Globus pallidus (tissue), 1 donor: ENCODE data around the gene TMEM247.

ENCODE experiments used
- DNase-seq: peaks from one replicate; pipeline ENCODE4 v3.0.0-alpha.2; 2015; ENCODE audit warnings: low spot score

TMEM247 gene

DNA sequence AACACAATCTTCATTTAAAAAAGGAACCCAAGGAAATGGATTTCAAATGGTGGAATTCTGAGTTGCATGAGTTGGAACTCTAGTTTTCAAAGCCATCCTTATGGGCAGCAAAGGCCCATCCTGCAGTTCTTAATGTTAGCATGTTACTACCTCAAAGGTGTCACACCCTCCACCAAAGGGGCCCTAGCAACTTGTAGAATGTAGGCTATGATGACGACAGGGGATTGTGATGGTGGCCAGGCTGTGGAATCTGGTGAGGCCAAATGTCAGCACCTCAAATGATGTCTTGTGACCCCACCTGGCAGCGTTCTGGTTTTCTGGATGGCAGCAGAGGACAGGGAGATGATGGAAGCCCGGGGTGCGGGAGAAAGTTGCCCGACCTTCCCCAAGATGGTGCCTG is at the start of gene TMEM247:
TMEM247 (plus strand) TSS at position 301 of the 400 bp plus-strand sequence.
- DNase-seq: no peak

GRCh38 chr2:46430413-46430812 is 49.0 kb upstream of the TMEM247 start:
- no peak for DNase-seq

- DNase-seq: no peak
These were observed 48.4 kb upstream of the TMEM247 start for GRCh38 chr2:46430992-46431391.

DNA sequence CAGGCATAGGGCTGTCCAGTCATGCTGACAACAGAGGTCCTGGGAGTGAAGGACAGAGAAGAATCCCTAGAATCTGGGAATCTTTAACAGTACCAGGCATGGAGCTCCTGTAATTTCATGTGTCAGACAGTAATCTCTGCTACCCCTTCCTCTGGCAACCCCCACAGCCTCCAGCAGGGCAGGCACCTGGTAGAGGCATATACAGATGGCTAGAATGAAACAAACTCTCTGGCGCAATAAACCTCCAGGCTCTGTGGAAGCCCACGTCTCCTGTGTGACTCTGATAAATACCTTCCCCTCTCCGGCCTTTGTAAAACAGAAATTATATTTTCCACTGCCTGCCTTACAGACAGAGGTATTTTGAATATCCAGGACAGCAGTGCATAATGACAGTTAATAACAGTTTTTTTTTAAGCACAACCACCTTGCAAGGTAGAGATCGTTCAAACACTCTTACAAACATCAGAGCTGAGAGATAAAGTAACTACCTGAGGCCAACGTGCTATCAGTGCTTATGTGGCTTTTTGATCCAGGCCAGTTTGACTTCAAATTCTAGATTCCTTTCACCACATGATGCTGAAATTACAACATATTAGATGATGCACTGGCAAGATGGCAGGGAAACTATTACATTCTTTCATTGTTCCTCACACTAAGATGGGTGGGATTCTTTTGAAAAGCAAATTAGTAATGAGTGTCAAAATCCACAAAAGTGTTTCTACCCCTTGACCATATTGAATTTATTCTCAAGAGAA is 47.7 kb upstream of the TMEM247 start:
- no peak for DNase-seq

GRCh38 chr2:46434851-46435273 is 44.5 kb upstream of the TMEM247 start:
- DNase-seq: no peak

GRCh38 chr2:46435353-46435752 is 44.0 kb upstream of the TMEM247 start:
- DNase-seq: no peak

DNA sequence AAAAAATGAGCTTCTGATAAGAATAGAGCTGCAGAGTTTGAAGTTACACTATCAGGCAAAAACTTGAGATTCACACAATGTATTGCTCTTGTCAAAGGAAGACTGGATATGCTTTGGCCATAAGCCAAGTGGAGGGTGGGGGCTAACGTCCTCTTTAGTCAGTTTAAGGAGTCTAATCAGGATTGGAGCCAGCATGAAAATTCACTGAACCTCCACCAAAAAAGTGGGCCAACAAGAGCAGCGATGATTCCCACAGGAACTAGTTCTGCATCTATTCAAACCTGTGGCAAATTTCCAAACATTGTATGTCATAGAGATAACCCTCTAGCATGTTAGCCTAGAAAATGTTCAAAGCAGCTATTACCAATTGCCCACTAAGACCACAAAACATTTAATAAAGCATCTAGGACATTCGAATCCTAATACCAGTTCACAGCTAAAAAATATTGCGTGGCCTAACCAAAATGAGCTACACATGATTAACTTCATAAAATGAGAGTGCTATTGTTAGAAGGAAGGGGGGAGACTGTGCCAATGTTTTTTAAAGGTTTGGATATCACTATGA is 43.5 kb upstream of the TMEM247 start:
- no peak for DNase-seq

DNA sequence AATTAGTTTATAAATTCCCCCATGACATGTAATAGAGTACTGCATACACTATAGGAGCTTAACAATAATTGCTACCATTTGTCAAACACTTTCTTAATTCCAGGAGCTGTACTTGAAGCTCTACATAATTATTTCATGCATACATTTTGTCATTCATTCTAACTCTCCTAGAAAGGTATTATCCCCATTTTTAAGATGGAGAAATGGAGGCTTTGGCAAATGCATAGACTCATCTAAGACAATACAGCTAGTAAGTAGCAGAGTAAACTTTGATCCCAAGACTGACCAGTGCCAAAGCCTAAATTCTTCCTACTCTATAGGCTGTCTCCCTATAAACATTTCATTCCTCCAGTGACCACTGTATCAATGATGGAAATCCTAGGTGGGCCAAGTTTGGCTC is 42.6 kb upstream of the TMEM247 start:
- DNase-seq: no peak

DNA sequence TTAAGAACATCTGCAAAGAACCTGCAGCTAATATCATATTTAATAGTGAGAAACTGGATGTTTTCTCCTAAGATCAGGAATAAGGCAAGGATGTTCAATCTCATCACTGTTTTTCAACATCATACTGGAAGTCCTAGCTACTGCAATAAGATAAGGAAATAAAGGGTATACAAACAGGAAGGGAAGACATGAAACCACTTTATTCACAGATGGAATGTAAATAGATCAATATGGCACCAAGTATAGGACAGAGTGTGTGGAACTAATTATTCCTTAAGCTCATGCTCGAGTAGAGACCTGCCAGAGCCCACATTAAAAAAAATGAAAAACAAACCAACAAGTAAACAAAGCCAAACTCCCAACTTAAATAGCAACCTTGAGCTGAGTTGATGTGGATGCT is 41.3 kb upstream of the TMEM247 start:
- DNase-seq: no peak

DNA sequence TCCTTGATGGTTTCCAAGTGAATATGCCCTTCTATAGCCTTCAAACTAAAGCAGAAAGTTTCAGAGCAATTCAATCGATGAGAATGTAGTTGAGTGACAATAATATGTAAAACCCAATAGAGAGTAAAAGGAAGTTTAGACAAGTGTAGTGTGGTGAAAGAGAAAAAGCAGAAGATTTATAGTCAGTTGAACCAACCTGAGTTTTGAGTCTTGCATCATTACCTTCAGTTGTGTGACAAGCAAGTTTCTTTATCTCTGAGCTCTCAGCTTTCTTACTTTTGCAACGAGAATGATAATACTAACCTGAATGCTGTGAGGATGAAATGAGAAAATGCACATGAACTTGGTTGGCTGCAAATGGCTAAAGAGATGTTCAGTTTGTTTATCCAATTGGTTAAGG is 40.6 kb upstream of the TMEM247 start:
- DNase-seq: no peak

DNA sequence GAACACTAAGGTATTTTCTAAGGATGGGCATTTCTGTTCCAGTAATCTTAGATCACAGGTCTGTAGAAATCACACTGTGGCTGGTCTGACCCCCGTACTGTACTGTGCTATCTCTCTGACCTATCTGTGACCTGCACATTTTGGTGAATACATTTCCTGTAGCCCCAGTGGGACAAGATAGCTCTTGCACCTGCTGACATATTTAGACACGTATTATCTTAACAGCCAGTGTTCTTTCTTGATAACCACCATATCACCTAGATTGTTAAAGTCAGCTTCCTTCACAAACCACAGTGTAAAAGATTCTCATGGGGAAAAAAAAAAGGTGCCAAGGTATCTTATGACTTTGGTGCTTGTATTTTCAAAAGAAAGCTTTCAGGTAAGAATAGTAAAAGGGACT is 39.8 kb upstream of the TMEM247 start:
- no peak for DNase-seq

GRCh38 chr2:46441838-46442712 is 37.3 kb upstream of the TMEM247 start:
- no peak for DNase-seq

GRCh38 chr2:46444732-46445131 is 34.6 kb upstream of the TMEM247 start:
- no peak for DNase-seq

GRCh38 chr2:46445556-46445955 is 33.8 kb upstream of the TMEM247 start:
- no peak for DNase-seq

DNA sequence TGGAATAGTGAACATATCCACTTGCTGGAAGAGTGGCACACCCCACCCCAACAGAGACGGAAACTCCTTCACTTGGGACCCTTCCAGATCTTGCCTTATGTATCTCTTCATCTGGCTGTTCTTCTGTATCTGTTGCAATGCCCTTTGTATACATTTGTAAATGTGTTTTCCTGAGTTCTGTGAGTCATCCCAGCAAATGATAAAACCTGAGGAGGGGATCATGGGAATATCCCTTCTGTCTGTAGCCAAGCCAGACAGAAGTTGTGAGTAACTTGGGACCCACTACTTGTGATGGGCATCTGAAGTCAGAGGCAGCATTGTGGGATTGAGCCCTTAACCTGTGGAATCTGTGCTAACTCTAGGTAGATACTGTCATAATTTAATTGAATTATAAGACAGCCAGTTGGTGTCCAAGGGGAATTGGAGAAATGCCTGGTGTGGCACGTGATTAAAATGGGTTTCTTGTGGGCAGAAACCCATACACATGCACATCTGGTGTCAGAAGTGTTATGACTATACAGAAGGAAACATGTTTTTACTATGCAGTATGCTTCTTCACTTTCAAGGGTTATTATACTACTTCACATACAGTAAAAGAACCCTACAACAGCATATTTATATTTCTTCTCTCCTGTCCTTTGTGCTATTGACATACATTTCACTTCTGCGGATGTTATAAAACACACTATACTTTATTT is 32.3 kb upstream of the TMEM247 start:
- no peak for DNase-seq

GRCh38 chr2:46447649-46448048 is 31.7 kb upstream of the TMEM247 start:
- DNase-seq: no peak

DNA sequence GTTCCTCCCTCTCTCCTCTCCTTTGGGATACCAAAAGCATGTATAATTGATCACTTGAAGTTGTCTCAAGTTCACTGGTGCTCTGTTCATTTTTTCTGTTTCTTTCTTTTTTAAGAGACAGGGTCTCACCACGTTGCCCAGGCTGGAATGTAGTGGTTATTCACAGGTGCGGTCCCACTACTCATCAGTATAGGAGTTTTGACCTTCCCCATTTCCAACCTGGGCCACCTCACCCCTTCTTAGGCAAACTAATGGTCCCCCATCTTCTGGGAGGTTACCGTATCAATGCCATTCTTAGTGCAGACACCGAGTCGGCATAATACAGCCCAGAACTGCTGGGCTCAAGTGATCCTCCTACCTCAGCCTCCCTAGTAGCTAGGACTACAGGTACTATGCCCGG is 31.3 kb upstream of the TMEM247 start:
- no peak for DNase-seq

DNA sequence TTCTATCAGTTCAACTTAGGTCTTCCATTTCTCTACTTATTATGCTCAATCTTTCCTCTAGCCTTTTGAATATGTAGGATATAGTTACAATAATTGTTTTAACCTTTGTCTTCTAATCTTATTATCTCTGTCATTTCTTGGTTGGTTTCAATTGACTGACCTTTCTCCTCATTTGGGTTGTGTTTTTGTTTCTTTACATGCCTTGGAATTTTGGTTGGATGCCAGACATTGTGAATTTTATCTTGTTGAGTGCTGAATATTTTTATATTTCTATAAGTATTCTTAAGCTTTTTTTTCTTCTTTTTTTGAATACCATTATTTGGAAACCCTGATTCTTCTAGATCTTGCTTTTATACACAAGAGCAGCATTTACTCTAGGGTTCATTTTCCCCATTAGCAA is 30.7 kb upstream of the TMEM247 start:
- DNase-seq: no peak

DNA sequence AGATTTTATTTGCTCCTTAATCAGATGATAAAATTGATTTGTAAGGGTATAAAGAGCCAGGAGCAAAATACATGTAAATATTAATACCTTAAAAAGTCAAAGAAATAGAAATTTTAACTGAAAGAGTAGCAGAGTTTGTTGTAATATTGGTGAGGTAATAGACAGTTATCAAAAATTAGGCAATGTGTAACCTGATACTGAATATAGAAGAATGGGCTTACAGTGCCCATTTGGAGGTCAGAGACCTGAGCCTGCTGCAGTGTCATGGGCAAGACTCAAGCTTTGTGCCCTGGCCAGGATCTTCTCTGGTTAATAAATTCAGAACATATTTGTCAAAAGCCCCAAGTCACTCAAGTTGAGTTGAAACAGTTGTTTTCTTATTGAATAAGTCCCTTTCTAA is 29.7 kb upstream of the TMEM247 start:
- DNase-seq: no peak

- DNase-seq: no peak
These were observed 28.1 kb upstream of the TMEM247 start for GRCh38 chr2:46451131-46451711.

- no peak for DNase-seq
These were observed 22.6 kb upstream of the TMEM247 start for GRCh38 chr2:46456789-46457188.
